GM23338 (cell line): ENCODE data around the gene NEK6. TPM values are rescaled to one million over a fixed set of nuclear protein-coding genes. Genes with fewer than 3 reads are reported as not detected.

Experiments used
- ATAC-seq: fragments of 200-7000 bp; cut with Tn5 transposase; 3 replicates; pipeline ENCODE4 v1.9.1; 2020
- DNase-seq: peaks from one replicate; pipeline ENCODE4 v3.0.0-alpha.2; 2015; ENCODE audit warnings: low spot score
- H2AFZ ChIP-seq: fragments of 200-600 bp; sonication (generic); 2 replicates; pipeline ENCODE4 v1.8.0; 2016; ENCODE audit warnings: antibody characterized with exemption, mild to moderate bottlenecking, moderate library complexity
- H3F3A ChIP-seq: fragments of 200-600 bp; sonication (generic); replicated peaks from 2 replicates; pipeline ENCODE4 v1.8.0; 2017; ENCODE audit warnings: antibody characterized with exemption, mixed run types, low read depth
- H3K27ac ChIP-seq: fragments of 200-600 bp; sonication (generic); 2 replicates; pipeline ENCODE4 v1.6.1; 2016; ENCODE audit warnings: low read depth
- H3K27me3 ChIP-seq: fragments of 200-600 bp; sonication (generic); 2 replicates; pipeline ENCODE4 v1.8.0; 2016; ENCODE audit warnings: mild to moderate bottlenecking, mixed run types, moderate library complexity; ENCODE audit not compliant: insufficient read depth
- H3K36me3 ChIP-seq: fragments of 200-600 bp; sonication (generic); 2 replicates; pipeline ENCODE4 v1.8.0; 2016; ENCODE audit warnings: mild to moderate bottlenecking; ENCODE audit not compliant: insufficient read depth
- H3K4me1 ChIP-seq: fragments of 200-600 bp; sonication (generic); 2 replicates; pipeline ENCODE4 v1.8.0; 2016; ENCODE audit warnings: mild to moderate bottlenecking, moderate library complexity; ENCODE audit not compliant: insufficient read depth
- H3K4me2 ChIP-seq: fragments of 200-600 bp; sonication (generic); 2 replicates; pipeline ENCODE4 v1.7.1; 2017; ENCODE audit warnings: mixed run types
- H3K4me3 ChIP-seq: fragments of 200-600 bp; sonication (generic); 2 replicates; pipeline ENCODE4 v1.6.1; 2016; ENCODE audit warnings: mixed run types
- H3K79me2 ChIP-seq: fragments of 200-600 bp; sonication (generic); replicated peaks from 2 replicates; pipeline ENCODE4 v1.8.0; 2017; ENCODE audit warnings: mild to moderate bottlenecking; ENCODE audit not compliant: insufficient read depth
- H3K9me2 ChIP-seq: fragments of 200-600 bp; sonication (generic); 2 replicates; pipeline ENCODE4 v1.8.0; 2017; ENCODE audit not compliant: insufficient read depth
- H4K20me1 ChIP-seq: fragments of 200-600 bp; sonication (generic); replicated peaks from 2 replicates; pipeline ENCODE4 v1.8.0; 2017; ENCODE audit warnings: mild to moderate bottlenecking; ENCODE audit not compliant: insufficient read depth
- H3K27ac Mint-ChIP-seq: 2 replicates; pipeline ENCODE4 v1.8.0; 2020; ENCODE audit warnings: inconsistent platforms, mild to moderate bottlenecking, moderate library complexity, mixed read lengths
- H3K27me3 Mint-ChIP-seq: 3 replicates; pipeline ENCODE4 v1.8.0; 2022; ENCODE audit warnings: low read depth, mild to moderate bottlenecking, moderate library complexity, mixed read lengths, inconsistent platforms; ENCODE audit not compliant: insufficient read depth, poor library complexity
- H3K36me3 Mint-ChIP-seq: 3 replicates; pipeline ENCODE4 v1.8.0; 2021; ENCODE audit warnings: low read depth, mild to moderate bottlenecking, inconsistent platforms, moderate library complexity, mixed read lengths
- H3K4me1 Mint-ChIP-seq: 3 replicates; pipeline ENCODE4 v1.8.0; 2020; ENCODE audit warnings: mild to moderate bottlenecking, inconsistent platforms, mixed read lengths
- H3K4me3 Mint-ChIP-seq: 3 replicates; pipeline ENCODE4 v1.8.0; 2021; ENCODE audit warnings: moderate library complexity, mild to moderate bottlenecking, inconsistent platforms, mixed read lengths
- H3K9me3 Mint-ChIP-seq: 3 replicates; pipeline ENCODE4 v1.8.0; 2020; ENCODE audit warnings: moderate library complexity, mild to moderate bottlenecking, inconsistent platforms, mixed read lengths
- CREB1 ChIP-seq: fragments of 250-450 bp; sonication (Bioruptor Pico); IDR thresholded peaks from 2 replicates; pipeline ENCODE4 v1.5.0; 2020; ENCODE audit warnings: low read depth, mild to moderate bottlenecking, moderate library complexity
- EZH2 ChIP-seq: fragments of 200-600 bp; sonication (generic); IDR thresholded peaks from one replicate; pipeline ENCODE4 v1.8.0; 2017; ENCODE audit warnings: antibody characterized with exemption, mild to moderate bottlenecking, low read depth; ENCODE audit not compliant: unreplicated experiment
- EZH2phosphoT487 ChIP-seq: fragments of 200-600 bp; sonication (generic); IDR thresholded peaks from one replicate; pipeline ENCODE4 v1.8.1; 2018; ENCODE audit warnings: antibody characterized with exemption; ENCODE audit not compliant: unreplicated experiment
- JUNB ChIP-seq: IDR thresholded peaks from one replicate; pipeline ENCODE4 v1.6.1; 2016; ENCODE audit warnings: antibody characterized with exemption; ENCODE audit not compliant: unreplicated experiment
- NANOG ChIP-seq: IDR thresholded peaks from 2 replicates; pipeline ENCODE4 v1.6.1; 2016; ENCODE audit warnings: antibody characterized with exemption, borderline replicate concordance
- POLR2AphosphoS5 ChIP-seq: IDR thresholded peaks from 2 replicates; pipeline ENCODE4 v1.6.1; 2016; ENCODE audit warnings: antibody characterized with exemption, low read depth
- STAT1 ChIP-seq: IDR thresholded peaks from one replicate; pipeline ENCODE4 v1.6.1; 2016; ENCODE audit warnings: antibody characterized with exemption; ENCODE audit not compliant: unreplicated experiment
- ZNF114 ChIP-seq: fragments of 250-450 bp; sonication (Bioruptor Pico); IDR thresholded peaks from 2 replicates; pipeline ENCODE4 v1.5.0; 2020; ENCODE audit warnings: mild to moderate bottlenecking, moderate library complexity
- ZNF331 ChIP-seq: fragments of 250-450 bp; sonication (Bioruptor Pico); IDR thresholded peaks from 2 replicates; pipeline ENCODE4 v1.5.0; 2020; ENCODE audit warnings: low read depth, mild to moderate bottlenecking, moderate library complexity
- polyA plus RNA-seq: library from polyadenylated mRNA; unstranded; fragments of >200 nt; fragmentation: Nextera tagmentation; extraction: Ambion mirVana; gene quantifications from 2 replicates; pipeline ENCODE4 v1.2.1, GENCODE V29; 2016
- total RNA-seq: library from RNA; depleted of rRNA; stranded (reverse); fragments of >200 nt; shearing (Covaris generic); gene quantifications from 2 replicates; pipeline ENCODE4 v1.2.3, GENCODE V29; 2014
- TF ChIP-seq, protein P1 (sequence below): fragments of 250-450 bp; sonication (Bioruptor Pico); IDR thresholded peaks from 2 replicates; pipeline ENCODE4 v1.5.0; 2020; ENCODE audit warnings: mild to moderate bottlenecking, moderate library complexity
- TF ChIP-seq, protein P2 (sequence below), 2 experiments: fragments of 200-600 bp in 1 of 2; sonication (generic) in 1 of 2; conservative IDR thresholded peaks; 2 replicates each; pipeline versions ENCODE4 v1.5.1 to v1.6.1; 2016 to 2017; ENCODE audit warnings: antibody characterized with exemption in 2 of 2, low read depth in 2 of 2, mild to moderate bottlenecking in 2 of 2, moderate library complexity in 1 of 2
- TF ChIP-seq, protein P3 (sequence below): IDR thresholded peaks from 2 replicates; pipeline ENCODE4 v1.6.1; 2016; ENCODE audit warnings: antibody characterized with exemption
- TF ChIP-seq, protein P4 (sequence below): IDR thresholded peaks from one replicate; pipeline ENCODE4 v1.6.1; 2018; ENCODE audit warnings: antibody characterized with exemption; ENCODE audit not compliant: unreplicated experiment

NEK6 gene
- total and polyA plus RNA-seq, 2 experiments from 2014 or later: 8.1 to 11.2 TPM

DNA sequence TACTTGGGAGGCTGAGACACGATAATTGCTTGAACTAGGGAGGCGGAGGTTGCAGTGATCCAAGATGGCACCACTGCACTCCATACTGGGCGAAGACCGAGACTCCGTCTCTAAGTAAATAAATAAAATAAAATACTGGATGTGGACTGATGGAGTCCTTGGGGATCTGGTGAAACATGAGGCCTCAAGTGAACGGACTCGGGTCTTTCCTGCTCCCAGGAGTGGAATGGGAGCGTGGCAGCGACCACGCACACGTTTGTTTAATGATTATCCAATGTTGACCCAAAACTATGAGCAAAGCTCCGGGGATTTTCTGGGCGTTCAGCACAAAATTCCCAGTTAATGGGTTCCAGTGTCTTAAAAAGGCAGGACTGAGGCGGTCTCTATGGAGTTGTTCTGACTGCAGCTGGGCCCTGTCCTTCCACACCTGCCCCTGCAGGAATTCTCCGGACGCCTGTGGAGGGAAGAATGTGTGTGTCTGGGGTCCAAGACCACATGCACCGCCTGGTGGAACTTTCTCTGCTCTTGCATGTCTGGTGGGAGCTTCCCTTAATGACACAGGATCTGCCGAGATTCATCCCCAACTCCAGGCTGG is 26.6 kb downstream of the NEK6 start (continued):
- TF ChIP-seq ZNF331: no peak

DNA sequence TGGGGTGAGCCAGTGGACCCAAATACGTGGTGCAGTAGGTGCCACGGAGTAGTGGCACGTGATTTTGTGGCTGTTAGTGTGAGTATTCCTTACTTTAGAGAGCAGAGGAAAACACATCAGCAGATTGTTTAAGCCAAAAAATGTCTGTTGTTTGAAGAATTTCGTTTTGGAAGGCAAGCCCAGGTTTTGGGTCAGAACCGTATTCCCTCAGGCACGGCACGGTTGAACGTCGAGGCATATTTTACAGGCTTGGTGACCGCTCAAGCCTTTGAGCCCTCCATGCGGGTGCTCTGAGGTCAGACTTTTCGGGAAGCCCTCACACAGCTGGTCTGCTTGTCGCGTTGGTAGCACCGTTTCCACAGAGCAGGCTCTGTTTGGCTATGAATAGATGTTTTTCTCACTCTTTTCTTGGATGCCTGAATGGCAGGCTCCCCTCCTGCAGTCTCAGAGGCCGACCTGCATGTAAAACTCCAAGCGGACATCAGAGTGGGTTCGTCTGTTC is 27.2 kb downstream of the NEK6 start:
- H3K4me1 Mint-ChIP-seq: peaks cover 6% of the 10 kb centered on the region; the same call in 2 of the 3 replicates
- H3K4me3 Mint-ChIP-seq: no peak overlapping the region
- H3K79me2 ChIP-seq: no peaks in the 10 kb centered on the region; the same call in 1 of the 2 replicates
- no peaks in the 10 kb centered on the region for H3F3A ChIP-seq
- no peak for DNase-seq
- no peak for TF ChIP-seq EZH2
- TF ChIP-seq CREB1 (CRISPR knock-in tag): no peak
- TF ChIP-seq POLR2AphosphoS5: no peak
- no peak for TF ChIP-seq ZNF331
- TF ChIP-seq EZH2phosphoT487: no peak
- TF ChIP-seq, protein P1, sequence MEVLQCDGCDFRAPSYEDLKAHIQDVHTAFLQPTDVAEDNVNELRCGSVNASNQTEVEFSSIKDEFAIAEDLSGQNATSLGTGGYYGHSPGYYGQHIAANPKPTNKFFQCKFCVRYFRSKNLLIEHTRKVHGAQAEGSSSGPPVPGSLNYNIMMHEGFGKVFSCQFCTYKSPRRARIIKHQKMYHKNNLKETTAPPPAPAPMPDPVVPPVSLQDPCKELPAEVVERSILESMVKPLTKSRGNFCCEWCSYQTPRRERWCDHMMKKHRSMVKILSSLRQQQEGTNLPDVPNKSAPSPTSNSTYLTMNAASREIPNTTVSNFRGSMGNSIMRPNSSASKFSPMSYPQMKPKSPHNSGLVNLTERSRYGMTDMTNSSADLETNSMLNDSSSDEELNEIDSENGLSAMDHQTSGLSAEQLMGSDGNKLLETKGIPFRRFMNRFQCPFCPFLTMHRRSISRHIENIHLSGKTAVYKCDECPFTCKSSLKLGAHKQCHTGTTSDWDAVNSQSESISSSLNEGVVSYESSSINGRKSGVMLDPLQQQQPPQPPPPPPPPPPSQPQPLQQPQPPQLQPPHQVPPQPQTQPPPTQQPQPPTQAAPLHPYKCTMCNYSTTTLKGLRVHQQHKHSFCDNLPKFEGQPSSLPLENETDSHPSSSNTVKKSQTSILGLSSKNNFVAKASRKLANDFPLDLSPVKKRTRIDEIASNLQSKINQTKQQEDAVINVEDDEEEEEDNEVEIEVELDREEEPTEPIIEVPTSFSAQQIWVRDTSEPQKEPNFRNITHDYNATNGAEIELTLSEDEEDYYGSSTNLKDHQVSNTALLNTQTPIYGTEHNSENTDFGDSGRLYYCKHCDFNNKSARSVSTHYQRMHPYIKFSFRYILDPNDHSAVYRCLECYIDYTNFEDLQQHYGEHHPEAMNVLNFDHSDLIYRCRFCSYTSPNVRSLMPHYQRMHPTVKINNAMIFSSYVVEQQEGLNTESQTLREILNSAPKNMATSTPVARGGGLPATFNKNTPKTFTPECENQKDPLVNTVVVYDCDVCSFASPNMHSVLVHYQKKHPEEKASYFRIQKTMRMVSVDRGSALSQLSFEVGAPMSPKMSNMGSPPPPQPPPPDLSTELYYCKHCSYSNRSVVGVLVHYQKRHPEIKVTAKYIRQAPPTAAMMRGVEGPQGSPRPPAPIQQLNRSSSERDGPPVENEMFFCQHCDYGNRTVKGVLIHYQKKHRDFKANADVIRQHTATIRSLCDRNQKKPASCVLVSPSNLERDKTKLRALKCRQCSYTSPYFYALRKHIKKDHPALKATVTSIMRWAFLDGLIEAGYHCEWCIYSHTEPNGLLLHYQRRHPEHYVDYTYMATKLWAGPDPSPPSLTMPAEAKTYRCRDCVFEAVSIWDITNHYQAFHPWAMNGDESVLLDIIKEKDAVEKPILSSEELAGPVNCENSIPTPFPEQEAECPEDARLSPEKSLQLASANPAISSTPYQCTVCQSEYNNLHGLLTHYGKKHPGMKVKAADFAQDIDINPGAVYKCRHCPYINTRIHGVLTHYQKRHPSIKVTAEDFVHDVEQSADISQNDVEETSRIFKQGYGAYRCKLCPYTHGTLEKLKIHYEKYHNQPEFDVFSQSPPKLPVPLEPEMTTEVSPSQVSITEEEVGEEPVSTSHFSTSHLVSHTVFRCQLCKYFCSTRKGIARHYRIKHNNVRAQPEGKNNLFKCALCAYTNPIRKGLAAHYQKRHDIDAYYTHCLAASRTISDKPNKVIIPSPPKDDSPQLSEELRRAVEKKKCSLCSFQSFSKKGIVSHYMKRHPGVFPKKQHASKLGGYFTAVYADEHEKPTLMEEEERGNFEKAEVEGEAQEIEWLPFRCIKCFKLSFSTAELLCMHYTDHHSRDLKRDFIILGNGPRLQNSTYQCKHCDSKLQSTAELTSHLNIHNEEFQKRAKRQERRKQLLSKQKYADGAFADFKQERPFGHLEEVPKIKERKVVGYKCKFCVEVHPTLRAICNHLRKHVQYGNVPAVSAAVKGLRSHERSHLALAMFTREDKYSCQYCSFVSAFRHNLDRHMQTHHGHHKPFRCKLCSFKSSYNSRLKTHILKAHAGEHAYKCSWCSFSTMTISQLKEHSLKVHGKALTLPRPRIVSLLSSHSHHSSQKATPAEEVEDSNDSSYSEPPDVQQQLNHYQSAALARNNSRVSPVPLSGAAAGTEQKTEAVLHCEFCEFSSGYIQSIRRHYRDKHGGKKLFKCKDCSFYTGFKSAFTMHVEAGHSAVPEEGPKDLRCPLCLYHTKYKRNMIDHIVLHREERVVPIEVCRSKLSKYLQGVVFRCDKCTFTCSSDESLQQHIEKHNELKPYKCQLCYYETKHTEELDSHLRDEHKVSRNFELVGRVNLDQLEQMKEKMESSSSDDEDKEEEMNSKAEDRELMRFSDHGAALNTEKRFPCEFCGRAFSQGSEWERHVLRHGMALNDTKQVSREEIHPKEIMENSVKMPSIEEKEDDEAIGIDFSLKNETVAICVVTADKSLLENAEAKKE (CRISPR knock-in tag): no peak
- TF ChIP-seq, protein P2, sequence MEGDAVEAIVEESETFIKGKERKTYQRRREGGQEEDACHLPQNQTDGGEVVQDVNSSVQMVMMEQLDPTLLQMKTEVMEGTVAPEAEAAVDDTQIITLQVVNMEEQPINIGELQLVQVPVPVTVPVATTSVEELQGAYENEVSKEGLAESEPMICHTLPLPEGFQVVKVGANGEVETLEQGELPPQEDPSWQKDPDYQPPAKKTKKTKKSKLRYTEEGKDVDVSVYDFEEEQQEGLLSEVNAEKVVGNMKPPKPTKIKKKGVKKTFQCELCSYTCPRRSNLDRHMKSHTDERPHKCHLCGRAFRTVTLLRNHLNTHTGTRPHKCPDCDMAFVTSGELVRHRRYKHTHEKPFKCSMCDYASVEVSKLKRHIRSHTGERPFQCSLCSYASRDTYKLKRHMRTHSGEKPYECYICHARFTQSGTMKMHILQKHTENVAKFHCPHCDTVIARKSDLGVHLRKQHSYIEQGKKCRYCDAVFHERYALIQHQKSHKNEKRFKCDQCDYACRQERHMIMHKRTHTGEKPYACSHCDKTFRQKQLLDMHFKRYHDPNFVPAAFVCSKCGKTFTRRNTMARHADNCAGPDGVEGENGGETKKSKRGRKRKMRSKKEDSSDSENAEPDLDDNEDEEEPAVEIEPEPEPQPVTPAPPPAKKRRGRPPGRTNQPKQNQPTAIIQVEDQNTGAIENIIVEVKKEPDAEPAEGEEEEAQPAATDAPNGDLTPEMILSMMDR (conservative IDR thresholded peaks at IDR 0.05; ENCODE audit: low read depth in 2 of 2): no peak
- TF ChIP-seq, protein P3, sequence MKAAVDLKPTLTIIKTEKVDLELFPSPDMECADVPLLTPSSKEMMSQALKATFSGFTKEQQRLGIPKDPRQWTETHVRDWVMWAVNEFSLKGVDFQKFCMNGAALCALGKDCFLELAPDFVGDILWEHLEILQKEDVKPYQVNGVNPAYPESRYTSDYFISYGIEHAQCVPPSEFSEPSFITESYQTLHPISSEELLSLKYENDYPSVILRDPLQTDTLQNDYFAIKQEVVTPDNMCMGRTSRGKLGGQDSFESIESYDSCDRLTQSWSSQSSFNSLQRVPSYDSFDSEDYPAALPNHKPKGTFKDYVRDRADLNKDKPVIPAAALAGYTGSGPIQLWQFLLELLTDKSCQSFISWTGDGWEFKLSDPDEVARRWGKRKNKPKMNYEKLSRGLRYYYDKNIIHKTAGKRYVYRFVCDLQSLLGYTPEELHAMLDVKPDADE: no peak
- no peak for TF ChIP-seq STAT1
- TF ChIP-seq, protein P4, sequence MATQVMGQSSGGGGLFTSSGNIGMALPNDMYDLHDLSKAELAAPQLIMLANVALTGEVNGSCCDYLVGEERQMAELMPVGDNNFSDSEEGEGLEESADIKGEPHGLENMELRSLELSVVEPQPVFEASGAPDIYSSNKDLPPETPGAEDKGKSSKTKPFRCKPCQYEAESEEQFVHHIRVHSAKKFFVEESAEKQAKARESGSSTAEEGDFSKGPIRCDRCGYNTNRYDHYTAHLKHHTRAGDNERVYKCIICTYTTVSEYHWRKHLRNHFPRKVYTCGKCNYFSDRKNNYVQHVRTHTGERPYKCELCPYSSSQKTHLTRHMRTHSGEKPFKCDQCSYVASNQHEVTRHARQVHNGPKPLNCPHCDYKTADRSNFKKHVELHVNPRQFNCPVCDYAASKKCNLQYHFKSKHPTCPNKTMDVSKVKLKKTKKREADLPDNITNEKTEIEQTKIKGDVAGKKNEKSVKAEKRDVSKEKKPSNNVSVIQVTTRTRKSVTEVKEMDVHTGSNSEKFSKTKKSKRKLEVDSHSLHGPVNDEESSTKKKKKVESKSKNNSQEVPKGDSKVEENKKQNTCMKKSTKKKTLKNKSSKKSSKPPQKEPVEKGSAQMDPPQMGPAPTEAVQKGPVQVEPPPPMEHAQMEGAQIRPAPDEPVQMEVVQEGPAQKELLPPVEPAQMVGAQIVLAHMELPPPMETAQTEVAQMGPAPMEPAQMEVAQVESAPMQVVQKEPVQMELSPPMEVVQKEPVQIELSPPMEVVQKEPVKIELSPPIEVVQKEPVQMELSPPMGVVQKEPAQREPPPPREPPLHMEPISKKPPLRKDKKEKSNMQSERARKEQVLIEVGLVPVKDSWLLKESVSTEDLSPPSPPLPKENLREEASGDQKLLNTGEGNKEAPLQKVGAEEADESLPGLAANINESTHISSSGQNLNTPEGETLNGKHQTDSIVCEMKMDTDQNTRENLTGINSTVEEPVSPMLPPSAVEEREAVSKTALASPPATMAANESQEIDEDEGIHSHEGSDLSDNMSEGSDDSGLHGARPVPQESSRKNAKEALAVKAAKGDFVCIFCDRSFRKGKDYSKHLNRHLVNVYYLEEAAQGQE: no peak
- TF ChIP-seq NANOG: no peak
- TF ChIP-seq ZNF114 (CRISPR knock-in tag): no peak
- TF ChIP-seq JUNB: no peak
- H4K20me1 ChIP-seq: peaks cover 5% of the 10 kb centered on the region; the same call in 1 of the 2 replicates
- peaks cover 8% of the 10 kb centered on the region for H3K27me3 Mint-ChIP-seq
- H3K27me3 ChIP-seq: no peaks in the 10 kb centered on the region
- no peak overlapping the region for H2AFZ ChIP-seq
- H3K27ac ChIP-seq: 0 out of 2 replicates have a peak overlapping the region, but pooled peaks have one; percentile 14
- no peak overlapping the region for H3K4me3 ChIP-seq
- ATAC-seq: no peak
- H3K4me1 ChIP-seq: no peaks in the 10 kb centered on the region
- no peak overlapping the region for H3K27ac Mint-ChIP-seq
- H3K4me2 ChIP-seq: no peak overlapping the region
- no peaks in the 10 kb centered on the region for H3K9me3 Mint-ChIP-seq
- no peaks in the 10 kb centered on the region for H3K9me2 ChIP-seq
- H3K36me3 Mint-ChIP-seq: no peaks in the 10 kb centered on the region
- H3K36me3 ChIP-seq: no peaks in the 10 kb centered on the region
